GM21717 (cell line): ENCODE data around the gene GSTO1.
"Not testable (repeated sequence)": the region's sequence is repeated elsewhere in the genome, so short reads cannot be mapped to it uniquely, and the experiment has no call there.

Experiments used
- ATAC-seq: cut with Tn5 transposase; IDR thresholded peaks from one replicate; pipeline ENCODE4 v1.9.1; 2021; ENCODE audit warnings: mild to moderate bottlenecking, moderate library complexity; ENCODE audit not compliant: unreplicated experiment

Gene GSTO1

DNA sequence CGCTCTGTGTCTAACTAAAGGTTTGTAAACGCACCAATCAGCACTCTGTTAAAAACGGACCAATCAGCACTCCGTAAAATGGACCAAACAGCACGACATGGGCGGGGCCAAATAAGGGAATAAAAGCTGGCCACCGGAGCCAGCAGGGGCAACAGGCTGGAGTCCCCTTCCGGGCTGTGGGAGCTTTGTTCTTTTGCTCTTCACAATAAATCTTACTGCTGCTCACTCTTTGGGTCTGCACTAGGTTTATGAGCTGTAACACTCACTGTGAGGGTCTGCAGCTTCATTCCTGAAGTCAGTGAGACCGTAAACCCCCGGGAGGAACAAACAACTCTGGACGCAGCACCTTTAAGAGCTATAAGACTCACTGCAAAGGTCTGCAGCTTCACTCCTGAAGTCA, 5.8 kb upstream of the GSTO1 start:
- ATAC-seq, result not testable (repeated sequence)

DNA sequence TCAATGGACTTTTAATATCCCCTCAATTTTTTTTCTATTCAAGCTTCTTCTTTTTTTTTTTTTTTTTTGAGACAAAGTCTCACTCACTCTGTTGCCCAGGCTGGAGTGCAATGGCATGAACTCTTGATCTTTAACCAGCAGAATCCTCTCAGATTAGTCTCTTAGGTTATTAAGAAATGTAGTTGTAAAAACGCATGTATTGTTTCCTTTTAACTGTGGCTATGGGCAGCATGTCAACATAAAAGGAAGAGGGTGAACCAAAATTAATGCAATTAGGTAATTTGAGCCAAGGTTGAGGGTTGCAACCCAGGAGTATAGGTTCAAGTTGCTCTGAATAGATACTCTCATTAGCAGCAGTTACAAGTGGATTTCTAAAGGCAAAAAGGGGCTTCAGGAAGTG, 4.3 kb upstream of the GSTO1 start:
- no peak for ATAC-seq

GRCh38 chr10:104251443-104251842, 3.2 kb upstream of the GSTO1 start:
- ATAC-seq, result no peak

DNA sequence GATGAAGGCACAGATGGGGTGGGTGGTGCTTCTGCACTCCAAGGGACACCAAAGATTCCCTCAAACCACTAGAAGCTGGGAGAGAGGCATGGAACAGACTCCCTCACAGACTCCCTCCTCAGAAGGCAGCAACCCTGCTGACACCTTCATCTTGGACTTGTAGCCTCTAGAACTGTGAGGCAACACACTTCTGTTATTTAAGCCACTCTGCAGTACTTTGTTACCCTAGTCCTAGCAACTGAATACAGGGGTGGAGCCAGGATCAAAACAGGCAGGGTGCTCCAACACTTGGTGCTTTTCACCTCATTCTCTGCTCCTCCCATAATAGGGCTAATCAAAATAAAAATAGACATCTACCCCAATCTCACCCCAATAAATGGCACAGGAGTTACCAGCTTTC, 2.3 kb upstream of the GSTO1 start:
- ATAC-seq, result no peak

DNA sequence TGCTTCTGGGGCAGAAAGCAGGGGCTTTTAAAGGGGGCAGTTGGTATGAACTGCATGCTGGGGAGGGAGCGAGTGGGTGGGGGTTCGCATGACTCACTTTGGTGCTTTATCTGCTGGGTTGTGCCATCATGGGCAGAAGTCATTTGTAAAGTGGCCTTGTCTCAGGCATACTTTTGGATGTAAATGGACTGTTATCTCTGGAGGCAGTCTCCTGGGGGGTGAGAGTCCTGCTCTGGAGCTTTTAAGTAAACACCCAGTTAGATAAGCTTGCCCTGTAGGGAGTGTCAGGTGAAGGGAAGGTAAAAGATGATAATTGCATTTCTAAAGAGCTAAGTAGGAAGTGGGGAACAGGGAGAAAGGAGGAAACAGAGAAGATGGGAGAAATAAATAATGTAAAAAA, 1.6 kb upstream of the GSTO1 start:
- no peak for ATAC-seq

- ATAC-seq, result no peak
Measured at GRCh38 chr10:104253606-104254410, 884 bp upstream of the GSTO1 start.

DNA sequence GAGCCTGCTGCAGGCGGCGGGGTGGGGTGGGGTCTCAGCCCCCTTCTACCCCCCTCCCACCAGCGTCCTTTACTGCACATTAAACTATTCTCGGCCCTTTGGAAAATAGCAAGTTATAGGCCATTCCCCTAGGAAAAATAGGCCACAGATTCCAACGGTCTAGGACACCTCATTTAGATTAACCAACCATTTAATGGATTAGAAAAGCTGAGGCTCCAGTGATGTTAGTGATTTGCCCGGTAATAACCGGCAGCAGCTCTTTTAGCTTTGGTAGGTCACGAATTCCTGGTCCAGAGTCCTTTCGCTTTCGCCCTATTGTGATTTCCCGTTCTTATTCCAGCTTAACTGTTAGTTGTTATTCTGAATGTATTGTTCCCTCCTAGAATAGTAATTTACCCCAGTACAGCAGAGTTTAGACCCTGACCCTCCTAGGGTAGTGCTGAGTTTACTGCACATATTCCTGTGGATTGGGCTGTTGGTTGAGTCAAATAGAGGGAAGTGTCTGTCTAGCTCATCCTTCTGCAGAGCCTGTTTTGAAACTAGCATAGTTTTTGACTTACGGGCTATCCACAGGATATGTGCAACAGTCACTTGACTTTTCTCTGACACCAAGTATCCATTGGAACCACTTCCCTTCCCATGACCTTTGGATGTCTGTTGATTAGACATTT, 754 bp downstream of the GSTO1 start:
- peak; percentile 49 for ATAC-seq

- ATAC-seq, result no peak
Measured at GRCh38 chr10:104256335-104256961, 1.8 kb downstream of the GSTO1 start.

- ATAC-seq, result no peak
Measured at GRCh38 chr10:104257235-104257634, 2.5 kb downstream of the GSTO1 start.

DNA sequence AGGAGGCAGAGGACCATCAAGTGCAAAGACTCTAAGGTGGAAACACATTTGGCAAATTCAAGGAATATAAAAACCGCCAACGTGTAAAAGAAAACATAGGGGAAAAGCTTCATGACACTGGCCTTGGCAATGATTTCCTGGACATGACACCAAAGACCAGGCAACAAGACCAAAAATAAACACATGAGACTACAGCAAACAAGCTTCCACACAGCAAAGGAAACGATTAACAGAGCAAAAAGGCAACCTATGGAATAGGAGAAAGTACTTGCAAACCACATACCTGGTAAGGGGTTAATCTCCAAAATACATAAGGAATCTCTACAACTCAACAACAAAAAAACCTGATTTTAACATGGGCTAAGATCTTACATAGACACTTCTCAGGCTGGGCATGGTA, 3.5 kb downstream of the GSTO1 start:
- ATAC-seq, result no peak

GRCh38 chr10:104259456-104259855, 4.8 kb downstream of the GSTO1 start:
- no peak for ATAC-seq

DNA sequence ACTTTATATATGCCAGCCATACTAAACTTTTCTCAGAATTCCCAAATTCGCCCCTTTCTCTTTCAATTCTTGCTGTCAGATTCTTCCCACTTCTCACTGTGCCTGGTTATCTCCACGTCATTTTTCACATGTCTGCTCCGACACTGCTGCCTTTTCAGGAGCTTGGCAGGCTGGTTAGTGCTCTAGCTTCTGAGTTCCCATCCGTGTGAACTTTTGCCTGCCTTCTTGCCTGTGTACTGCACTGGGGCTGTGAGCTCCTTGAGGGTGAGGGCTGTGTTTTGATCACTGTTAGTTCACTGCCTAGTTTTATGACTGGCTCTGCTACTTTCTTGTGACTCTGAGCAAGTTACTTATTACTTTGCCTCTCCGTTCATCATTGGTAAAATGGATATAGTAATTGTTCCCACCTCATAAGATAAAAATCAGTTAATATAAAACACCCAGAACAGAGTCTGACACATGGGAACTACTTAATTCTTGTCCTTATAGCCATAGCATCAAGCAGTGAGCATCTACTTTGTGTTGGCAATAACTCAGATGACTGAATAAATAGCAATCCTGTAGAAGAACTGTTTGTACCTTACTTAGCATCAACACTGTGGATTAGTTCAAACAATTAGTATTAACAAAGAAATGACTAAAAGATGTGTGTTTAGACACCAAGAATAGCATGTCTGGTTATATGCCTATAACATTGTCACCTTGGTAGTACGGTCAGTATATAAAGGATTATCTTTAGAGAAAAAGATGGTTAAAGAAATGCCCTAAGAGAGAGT, 5.5 kb downstream of the GSTO1 start:
- no peak for ATAC-seq

DNA sequence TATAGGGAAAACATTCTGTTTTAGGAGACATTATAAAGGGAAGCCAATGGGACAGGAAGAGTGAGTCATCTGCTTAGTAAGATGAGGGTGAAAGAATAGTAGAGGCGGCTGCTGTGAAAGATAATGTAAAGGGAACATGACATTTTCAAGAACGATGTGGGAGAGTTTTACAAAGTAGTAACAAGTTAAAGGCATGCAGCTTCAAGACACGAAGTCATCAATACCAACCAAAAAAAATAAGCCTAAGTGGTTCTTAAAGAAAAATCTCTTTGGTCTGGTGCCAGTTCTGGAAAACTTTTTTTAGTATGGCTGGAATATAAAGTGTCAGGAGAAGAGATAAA, 6.1 kb downstream of the GSTO1 start:
- ATAC-seq, result no peak

GRCh38 chr10:104262055-104262454, 7.4 kb downstream of the GSTO1 start:
- no peak for ATAC-seq

GRCh38 chr10:104264783-104265182, 10.1 kb downstream of the GSTO1 start:
- ATAC-seq, result no peak

GRCh38 chr10:104267721-104268404, 13.2 kb downstream of the GSTO1 start:
- ATAC-seq, result no peak

DNA sequence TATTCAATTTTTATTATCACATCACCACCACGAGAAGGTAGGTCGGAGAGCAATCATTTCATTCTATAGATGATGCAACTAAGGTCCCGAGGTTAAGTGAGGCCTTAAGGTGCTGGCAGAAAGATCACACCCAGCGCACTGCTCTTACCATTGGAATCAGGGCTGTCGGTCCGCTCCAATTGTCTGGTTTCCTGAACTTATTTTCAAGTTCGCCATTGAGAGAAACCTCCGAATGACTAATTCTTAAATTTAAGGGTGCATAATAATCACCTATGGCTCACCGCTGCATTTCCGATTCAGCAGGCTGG, 13.7 kb downstream of the GSTO1 start:
- no peak for ATAC-seq

- ATAC-seq, result peak; percentile 99
Measured at GRCh38 chr10:104268713-104269645, 14.3 kb downstream of the GSTO1 start, which contains the start of gene GSTO2. TSS of gene GSTO2 (plus strand) at chr10:104269184. CDS start at chr10:104274916, 5,732 bp downstream.

- ATAC-seq, result no peak
Measured at GRCh38 chr10:104273286-104273685, 18.6 kb downstream of the GSTO1 start.
